Measurements from ENCODE around the gene LRRC34.

Gene LRRC34

GRCh38 chr3:169760479-169760878, 52.2 kb downstream of the LRRC34 start:
- FAIRE-seq, result no peak

GRCh38 chr3:169759256-169759655, 53.4 kb downstream of the LRRC34 start:
- no peak for FAIRE-seq

GRCh38 chr3:169758359-169758994, 54.2 kb downstream of the LRRC34 start:
- no peak for FAIRE-seq

- no peak for FAIRE-seq
Measured at GRCh38 chr3:169755488-169755887, 57.2 kb downstream of the LRRC34 start.

GRCh38 chr3:169754711-169755110, 58.0 kb downstream of the LRRC34 start:
- no peak for FAIRE-seq

- FAIRE-seq, result no peak
Measured at GRCh38 chr3:169751875-169752274, 60.8 kb downstream of the LRRC34 start.

GRCh38 chr3:169750665-169751064, 62.0 kb downstream of the LRRC34 start:
- FAIRE-seq, result no peak

GRCh38 chr3:169748670-169749069, 64.0 kb downstream of the LRRC34 start:
- FAIRE-seq, result no peak

- FAIRE-seq, result no peak
Measured at GRCh38 chr3:169746924-169747323, 65.8 kb downstream of the LRRC34 start.

- FAIRE-seq, result peak; percentile 95
Measured at GRCh38 chr3:169744366-169745054, 68.2 kb downstream of the LRRC34 start.

Measured in G401.6 (cell line).